MM.1S (cell line): ENCODE results near the gene HBA2.
"Not testable (repeated sequence)": the region's sequence is repeated elsewhere in the genome, so short reads cannot be mapped to it uniquely, and the experiment has no call there.

Experiments used
- DNase-seq: peaks from one replicate; pipeline ENCODE4 v3.0.0-alpha.2; 2015
- H2AFZ ChIP-seq: fragments of 300-600 bp; sonication (generic); 2 replicates; pipeline ENCODE4 v1.6.0; 2016; ENCODE audit warnings: antibody characterized with exemption, low read length
- H3F3A ChIP-seq: fragments of 300-600 bp; sonication (generic); 2 replicates; pipeline ENCODE4 v1.6.1; 2016; ENCODE audit warnings: mild to moderate bottlenecking, antibody characterized with exemption, low read length, moderate library complexity, mixed read lengths; ENCODE audit not compliant: insufficient read depth
- H3K27ac ChIP-seq: fragments of 300-600 bp; sonication (generic); 2 replicates; pipeline ENCODE4 v1.5.1; 2016; ENCODE audit warnings: mild to moderate bottlenecking, low read length
- H3K27me3 ChIP-seq: fragments of 300-600 bp; sonication (generic); replicated peaks from 2 replicates; pipeline ENCODE4 v1.6.0; 2016; ENCODE audit warnings: low read length; ENCODE audit not compliant: insufficient read depth
- H3K36me3 ChIP-seq: fragments of 300-600 bp; sonication (generic); replicated peaks from 2 replicates; pipeline ENCODE4 v1.6.1; 2016; ENCODE audit warnings: mild to moderate bottlenecking, low read length, mixed read lengths; ENCODE audit not compliant: insufficient read depth
- H3K4me1 ChIP-seq: fragments of 300-600 bp; sonication (generic); 2 replicates; pipeline ENCODE4 v1.6.1; 2016; ENCODE audit warnings: low read length, mixed read lengths
- H3K4me2 ChIP-seq: fragments of 300-600 bp; sonication (generic); 2 replicates; pipeline ENCODE4 v1.6.0; 2016; ENCODE audit warnings: low read depth, low read length
- H3K4me3 ChIP-seq: fragments of 300-600 bp; sonication (generic); 2 replicates; pipeline ENCODE4 v1.5.1; 2016; ENCODE audit warnings: low read length, mixed read lengths
- H3K79me2 ChIP-seq: fragments of 300-600 bp; sonication (generic); 2 replicates; pipeline ENCODE4 v1.6.1; 2016; ENCODE audit warnings: mixed run types, low read length, mixed read lengths
- H3K9ac ChIP-seq: fragments of 300-600 bp; sonication (generic); 2 replicates; pipeline ENCODE4 v1.6.1; 2016; ENCODE audit warnings: low read length, mixed read lengths
- H3K9me2 ChIP-seq: fragments of 300-600 bp; sonication (generic); replicated peaks from 2 replicates; pipeline ENCODE4 v1.6.1; 2016; ENCODE audit warnings: mild to moderate bottlenecking, low read length, mixed read lengths; ENCODE audit not compliant: insufficient read depth
- H3K9me3 ChIP-seq: fragments of 300-600 bp; sonication (generic); replicated peaks from 2 replicates; pipeline ENCODE4 v1.6.1; 2016; ENCODE audit warnings: mild to moderate bottlenecking, low read length, mixed read lengths; ENCODE audit not compliant: insufficient read depth
- H4K20me1 ChIP-seq: fragments of 300-600 bp; sonication (generic); 2 replicates; pipeline ENCODE4 v1.6.1; 2016; ENCODE audit warnings: mild to moderate bottlenecking, low read length, moderate library complexity, mixed read lengths; ENCODE audit not compliant: insufficient read depth
- EZH2 ChIP-seq: fragments of 300-600 bp; sonication (generic); optimal IDR thresholded peaks from 2 replicates; pipeline ENCODE3; 2017; ENCODE audit warnings: low read depth, mild to moderate bottlenecking, antibody characterized with exemption, low read length, mixed read lengths
- EZH2phosphoT487 ChIP-seq: fragments of 300-600 bp; sonication (generic); IDR thresholded peaks from 2 replicates; pipeline ENCODE4 v1.6.1; 2018; ENCODE audit warnings: antibody characterized with exemption, low read length
- TF ChIP-seq, protein P1 (sequence below): fragments of 300-600 bp; sonication (generic); IDR thresholded peaks from 2 replicates; pipeline ENCODE4 v1.5.1; 2016; ENCODE audit warnings: antibody characterized with exemption, low read length, mixed read lengths

Gene HBA2

GRCh38 chr16:152141-153128 is 20.2 kb upstream of the HBA2 start, which contains the start of gene HBZ:
Gene HBZ, plus strand, starts transcription at chr16:152644. Its CDS starts 266 bp downstream, at chr16:152910.
- no peak within 1 kb of the TSS for H3K4me3 ChIP-seq

GRCh38 chr16:153129-153521 is 19.6 kb upstream of the HBA2 start:
- not testable (repeated sequence) for H3K79me2 ChIP-seq, H3K4me1 ChIP-seq, H3K36me3 ChIP-seq, H3K27ac ChIP-seq, H3K9me3 ChIP-seq, H3K9me2 ChIP-seq, H4K20me1 ChIP-seq, H3K9ac ChIP-seq, H3F3A ChIP-seq, H3K4me2 ChIP-seq, DNase-seq, H2AFZ ChIP-seq, H3K4me3 ChIP-seq
- peaks cover 65% of the 10 kb centered on the region for H3K27me3 ChIP-seq

More at GRCh38 chr16:152141-153128, 20.2 kb upstream of the HBA2 start, which contains the start of gene HBZ:
- Histone ChIP-seq H3F3A (no peaks in the 10 kb centered on the region), H3K4me2 (no peak within 1 kb of the TSS), H3K27ac (no peak within 1 kb of the TSS), H3K9me2 (no peaks in the 10 kb centered on the region), H4K20me1 (no peaks in the 10 kb centered on the region), H3K79me2 (no peaks in the 10 kb centered on the region), H2AFZ (no peak within 1 kb of the TSS), H3K9me3 (no peaks in the 10 kb centered on the region), H3K27me3 (peaks cover 61% of the 10 kb centered on the region), H3K4me1 (no peaks in the 10 kb centered on the region), H3K36me3 (no peaks in the 10 kb centered on the region), H3K9ac (no peak within 1 kb of the TSS)
- DNase-seq, result no peak
- TF ChIP-seq EZH2phosphoT487 (no peak), EZH2 (no peak)
- TF ChIP-seq, protein P1, sequence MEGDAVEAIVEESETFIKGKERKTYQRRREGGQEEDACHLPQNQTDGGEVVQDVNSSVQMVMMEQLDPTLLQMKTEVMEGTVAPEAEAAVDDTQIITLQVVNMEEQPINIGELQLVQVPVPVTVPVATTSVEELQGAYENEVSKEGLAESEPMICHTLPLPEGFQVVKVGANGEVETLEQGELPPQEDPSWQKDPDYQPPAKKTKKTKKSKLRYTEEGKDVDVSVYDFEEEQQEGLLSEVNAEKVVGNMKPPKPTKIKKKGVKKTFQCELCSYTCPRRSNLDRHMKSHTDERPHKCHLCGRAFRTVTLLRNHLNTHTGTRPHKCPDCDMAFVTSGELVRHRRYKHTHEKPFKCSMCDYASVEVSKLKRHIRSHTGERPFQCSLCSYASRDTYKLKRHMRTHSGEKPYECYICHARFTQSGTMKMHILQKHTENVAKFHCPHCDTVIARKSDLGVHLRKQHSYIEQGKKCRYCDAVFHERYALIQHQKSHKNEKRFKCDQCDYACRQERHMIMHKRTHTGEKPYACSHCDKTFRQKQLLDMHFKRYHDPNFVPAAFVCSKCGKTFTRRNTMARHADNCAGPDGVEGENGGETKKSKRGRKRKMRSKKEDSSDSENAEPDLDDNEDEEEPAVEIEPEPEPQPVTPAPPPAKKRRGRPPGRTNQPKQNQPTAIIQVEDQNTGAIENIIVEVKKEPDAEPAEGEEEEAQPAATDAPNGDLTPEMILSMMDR, result no peak

DNA sequence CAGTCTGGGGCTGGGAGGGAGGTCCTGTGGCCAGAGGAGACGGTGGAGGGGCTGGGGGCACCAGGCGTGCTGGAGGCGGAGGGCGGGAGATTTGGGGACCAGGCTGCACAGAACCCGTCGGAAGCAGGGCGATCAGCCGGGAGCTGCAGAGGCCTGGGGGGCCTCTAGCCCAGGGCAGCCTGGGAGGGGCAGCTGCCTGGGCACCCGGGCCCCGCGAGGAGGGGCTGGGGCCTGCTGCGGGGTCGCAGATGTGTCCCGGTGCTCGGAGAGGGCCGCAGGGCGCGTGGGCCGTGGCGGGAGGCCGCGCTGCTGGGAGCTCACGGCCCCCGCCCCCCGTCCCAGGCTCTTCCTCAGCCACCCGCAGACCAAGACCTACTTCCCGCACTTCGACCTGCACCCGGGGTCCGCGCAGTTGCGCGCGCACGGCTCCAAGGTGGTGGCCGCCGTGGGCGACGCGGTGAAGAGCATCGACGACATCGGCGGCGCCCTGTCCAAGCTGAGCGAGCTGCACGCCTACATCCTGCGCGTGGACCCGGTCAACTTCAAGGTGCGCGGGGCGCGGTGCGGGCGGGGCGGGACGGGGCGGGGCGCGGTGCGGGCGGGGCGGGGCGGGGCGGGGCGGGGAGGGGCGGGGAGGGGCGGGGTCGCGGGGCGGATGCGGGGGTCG is 19.0 kb upstream of the HBA2 start:
- H3K79me2 ChIP-seq, result not testable (repeated sequence)

GRCh38 chr16:154217-155030 is 18.3 kb upstream of the HBA2 start:
- no peak for DNase-seq
- H2AFZ ChIP-seq, result peak overlapping the region; percentile 47
- TF ChIP-seq, protein P1, result no peak
- TF ChIP-seq EZH2phosphoT487 (no peak), EZH2 (no peak)
- H3K4me2 ChIP-seq, result peak overlapping the region; percentile 83
- H3K79me2 ChIP-seq, result no peaks in the 10 kb centered on the region
- no peaks in the 10 kb centered on the region for H3K4me1 ChIP-seq
- no peaks in the 10 kb centered on the region for H4K20me1 ChIP-seq
- no peaks in the 10 kb centered on the region for H3K36me3 ChIP-seq
- no peaks in the 10 kb centered on the region for H3K9me2 ChIP-seq
- no peak overlapping the region for H3K27ac ChIP-seq
- H3K9ac ChIP-seq, result no peak overlapping the region
- peaks cover 64% of the 10 kb centered on the region for H3K27me3 ChIP-seq
- H3K4me3 ChIP-seq, result peak overlapping the region; percentile 44
- no peaks in the 10 kb centered on the region for H3K9me3 ChIP-seq
- H3F3A ChIP-seq, result no peaks in the 10 kb centered on the region

More for the DNA sequence above, 19.0 kb upstream of the HBA2 start:
- H3K4me2 ChIP-seq, H3K9ac ChIP-seq, H3K9me2 ChIP-seq, H3K27ac ChIP-seq, DNase-seq, H2AFZ ChIP-seq, H3K9me3 ChIP-seq, H3K36me3 ChIP-seq, H3K4me1 ChIP-seq, H4K20me1 ChIP-seq, H3K4me3 ChIP-seq, H3F3A ChIP-seq: not testable (repeated sequence)
- peaks cover 66% of the 10 kb centered on the region for H3K27me3 ChIP-seq
